Measurements from ENCODE around the gene CPLX4. TPM values are rescaled to one million over a fixed set of nuclear protein-coding genes. Genes with fewer than 3 reads are reported as not detected.

Gene CPLX4
- total RNA-seq, 5 donors from 2014 or later (not counting 1 experiment from before 2014, with no cell fraction given) = not detected

DNA sequence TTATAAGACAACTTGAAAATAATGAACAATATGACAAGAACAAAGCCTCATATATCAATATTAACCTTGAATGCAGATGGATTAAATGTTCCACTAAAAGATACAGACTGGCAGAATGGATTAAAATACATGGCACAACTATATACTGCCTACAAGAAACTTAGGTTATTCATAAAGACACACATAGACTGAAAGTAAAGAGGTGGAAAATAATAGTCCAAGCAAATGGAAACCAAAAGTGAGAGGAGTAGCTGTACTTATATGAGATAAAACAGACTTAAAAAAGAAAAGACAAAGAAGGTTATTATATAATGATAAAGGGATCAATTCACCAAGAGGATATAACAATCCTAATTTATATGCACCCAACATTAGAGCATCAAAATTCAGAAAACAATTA lies 22.4 kb upstream of the CPLX4 start:
- Histone ChIP-seq H3K9me3 (peaks cover 7% of the 10 kb centered on the region), H3K36me3 (ENCODE audit: control insufficient read depth in 2 of 2, extremely low read depth in 1 of 2, insufficient read depth in 1 of 2, low read length in 1 of 2) (peaks cover 11 to 58% of the 10 kb centered on the region in 2 donors), H3K27ac (ENCODE audit: low read length) (no peak overlapping the region), H3K4me3 (ENCODE audit: control insufficient read depth in 1 of 2, extremely low read depth in 1 of 2, low read length in 1 of 2) (no peak overlapping the region), H3K27me3 (replicated peaks in 1 of 2; ENCODE audit: control insufficient read depth in 2 of 2, extremely low read depth in 1 of 2, insufficient read depth in 2 of 2, low read length in 1 of 2) (no peaks in the 10 kb centered on the region), H3K4me1 (ENCODE audit: control insufficient read depth in 1 of 2, extremely low read depth in 1 of 2, insufficient read depth in 2 of 2, low read length in 2 of 2) (no peaks in the 10 kb centered on the region)
- Mint-ChIP-seq H3K4me3 (no peak overlapping the region), H3K9me3 (peaks cover 15 to 33% (median 24%) of the 10 kb centered on the region in 3 donors), H3K27me3 (no peaks in the 10 kb centered on the region), H3K4me1 (peaks cover 27 to 41% (median 39%) of the 10 kb centered on the region in 3 donors), H3K36me3 (peaks cover 93% of the 10 kb centered on the region), H3K27ac (no peak overlapping the region)
- ChIA-PET POLR2A (interaction anchor here in 1 of 2 donors (0.6 kb wide), 1 partner anchor 23 kb away, joined by 4 read pairs; no protein-coding TSS in a partner anchor), CTCF (no interaction called here)
- ATAC-seq (replicated peaks in 1 of 4) (no peak), DNase-seq (no peak)

DNA sequence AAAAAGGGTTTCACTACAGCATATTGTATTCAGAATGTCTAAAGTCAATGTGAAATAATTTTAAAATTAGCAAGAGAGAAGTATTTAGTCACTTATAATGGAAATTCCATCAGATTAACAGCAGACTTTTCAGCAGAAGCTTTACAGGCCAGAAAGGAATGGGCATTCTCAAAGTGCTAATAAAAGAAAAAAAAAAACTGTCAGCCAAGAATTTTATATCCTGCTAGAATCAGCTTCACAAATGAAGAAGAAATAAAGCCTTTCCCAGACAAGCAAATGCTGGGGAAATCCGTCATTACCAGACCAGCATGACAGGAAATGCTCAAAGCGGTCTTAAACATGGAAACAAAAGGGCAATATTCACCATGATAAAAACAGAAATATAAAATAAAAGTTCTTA lies 21.9 kb upstream of the CPLX4 start:
- peaks cover 93% of the 10 kb centered on the region for H3K36me3 Mint-ChIP-seq
- no peaks in the 10 kb centered on the region for H3K27me3 Mint-ChIP-seq
- ATAC-seq (replicated peaks in 1 of 4) = no peak
- H3K9me3 Mint-ChIP-seq = peaks cover 15 to 33% (median 24%) of the 10 kb centered on the region in 3 donors
- Histone ChIP-seq H3K9me3 (peaks cover 7% of the 10 kb centered on the region), H3K27ac (ENCODE audit: low read length) (no peak overlapping the region), H3K36me3 (ENCODE audit: control insufficient read depth in 2 of 2, extremely low read depth in 1 of 2, insufficient read depth in 1 of 2, low read length in 1 of 2) (peaks cover 11 to 55% of the 10 kb centered on the region in 2 donors), H3K4me3 (ENCODE audit: control insufficient read depth in 1 of 2, extremely low read depth in 1 of 2, low read length in 1 of 2) (no peak overlapping the region), H3K27me3 (replicated peaks in 1 of 2; ENCODE audit: control insufficient read depth in 2 of 2, extremely low read depth in 1 of 2, insufficient read depth in 2 of 2, low read length in 1 of 2) (no peaks in the 10 kb centered on the region), H3K4me1 (ENCODE audit: control insufficient read depth in 1 of 2, extremely low read depth in 1 of 2, insufficient read depth in 2 of 2, low read length in 2 of 2) (no peaks in the 10 kb centered on the region)
- no CpG with 5 or more reads among the region's 2 CpGs for WGBS (ENCODE audit: insufficient coverage)
- H3K4me1 Mint-ChIP-seq = peaks cover 27 to 41% (median 36%) of the 10 kb centered on the region in 3 donors
- POLR2A ChIA-PET = interaction anchor here in 1 of 2 donors (0.6 kb wide), 1 partner anchor 22 kb away, joined by 4 read pairs; no protein-coding TSS in a partner anchor
- DNase-seq = no peak
- CTCF ChIA-PET = no interaction called here
- H3K27ac Mint-ChIP-seq = no peak overlapping the region
- H3K4me3 Mint-ChIP-seq = no peak overlapping the region

- no peaks in the 10 kb centered on the region for H3K9me3 Mint-ChIP-seq
- ChIA-PET CTCF (no interaction called here), POLR2A (no interaction called here)
- no CpG with 5 or more reads among the region's 3 CpGs for WGBS (ENCODE audit: insufficient coverage)
- DNase-seq (no peak), ATAC-seq (replicated peaks in 1 of 4) (no peak)
- H3K27me3 Mint-ChIP-seq = no peaks in the 10 kb centered on the region
- Histone ChIP-seq H3K27ac (ENCODE audit: low read length) (no peak overlapping the region), H3K4me1 (ENCODE audit: control insufficient read depth in 1 of 2, extremely low read depth in 1 of 2, insufficient read depth in 2 of 2, low read length in 2 of 2) (no peaks in the 10 kb centered on the region), H3K36me3 (ENCODE audit: control insufficient read depth in 2 of 2, extremely low read depth in 1 of 2, insufficient read depth in 1 of 2, low read length in 1 of 2) (peaks cover 0 to 65% of the 10 kb centered on the region in 2 donors), H3K27me3 (replicated peaks in 1 of 2; ENCODE audit: control insufficient read depth in 2 of 2, extremely low read depth in 1 of 2, insufficient read depth in 2 of 2, low read length in 1 of 2) (no peaks in the 10 kb centered on the region), H3K4me3 (ENCODE audit: control insufficient read depth in 1 of 2, extremely low read depth in 1 of 2, low read length in 1 of 2) (no peak overlapping the region), H3K9me3 (no peaks in the 10 kb centered on the region)
- no peaks in the 10 kb centered on the region for H3K4me1 Mint-ChIP-seq
- H3K36me3 Mint-ChIP-seq = peaks cover 60% of the 10 kb centered on the region
- H3K4me3 Mint-ChIP-seq = no peak overlapping the region
- H3K27ac Mint-ChIP-seq = no peak overlapping the region
Observed at GRCh38 chr18:59332986-59333385, 14.5 kb upstream of the CPLX4 start.

GRCh38 chr18:59328683-59329082 lies 10.2 kb upstream of the CPLX4 start:
- DNase-seq = no peak
- Mint-ChIP-seq H3K27ac (no peak overlapping the region), H3K9me3 (peaks cover 0 to 4% (median 0%) of the 10 kb centered on the region in 3 donors), H3K27me3 (no peaks in the 10 kb centered on the region), H3K36me3 (peaks cover 50% of the 10 kb centered on the region), H3K4me3 (no peak overlapping the region), H3K4me1 (no peaks in the 10 kb centered on the region)
- no peaks in the 10 kb centered on the region for H3K27me3 ChIP-seq (replicated peaks in 1 of 2; ENCODE audit: control insufficient read depth in 2 of 2, extremely low read depth in 1 of 2, insufficient read depth in 2 of 2, low read length in 1 of 2)
- no peak overlapping the region for H3K4me3 ChIP-seq (ENCODE audit: control insufficient read depth in 1 of 2, extremely low read depth in 1 of 2, low read length in 1 of 2)
- no peak overlapping the region for H3K27ac ChIP-seq (ENCODE audit: low read length)
- ChIA-PET CTCF (interaction anchor here in 1 of 2 donors (0.6 to 0.8 kb wide), 2 partner anchors 73 to 550 kb away, joined by 3 to 4 read pairs; no protein-coding TSS in a partner anchor), POLR2A (no interaction called here)
- no peaks in the 10 kb centered on the region for H3K9me3 ChIP-seq
- no CpG with 5 or more reads among the region's 2 CpGs for WGBS (ENCODE audit: insufficient coverage)
- ATAC-seq (replicated peaks in 1 of 4) = no peak
- peaks cover 0 to 51% of the 10 kb centered on the region in 2 donors for H3K36me3 ChIP-seq (ENCODE audit: control insufficient read depth in 2 of 2, extremely low read depth in 1 of 2, insufficient read depth in 1 of 2, low read length in 1 of 2)
- H3K4me1 ChIP-seq (ENCODE audit: control insufficient read depth in 1 of 2, extremely low read depth in 1 of 2, insufficient read depth in 2 of 2, low read length in 2 of 2) = no peaks in the 10 kb centered on the region

DNA sequence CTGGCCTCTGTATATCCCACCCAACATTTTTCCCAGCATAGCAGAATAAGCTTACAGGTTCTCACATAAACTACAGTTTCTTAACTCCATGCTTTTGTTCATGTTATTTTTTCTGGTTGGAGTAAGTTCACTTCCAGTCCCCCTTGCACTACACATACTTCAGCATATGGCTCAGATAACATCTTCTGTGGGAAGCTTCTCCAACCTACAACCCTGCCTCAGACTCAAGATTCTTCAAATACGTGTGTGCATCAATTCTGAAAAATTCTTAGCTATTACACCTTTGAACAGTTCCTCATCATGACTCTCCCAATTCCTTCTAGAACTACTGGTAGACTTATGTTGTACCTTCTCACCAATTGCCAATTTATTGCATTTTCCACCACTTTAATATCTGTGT lies 7.5 kb upstream of the CPLX4 start:
- DNase-seq (no peak), ATAC-seq (replicated peaks in 1 of 4) (no peak)
- Histone ChIP-seq H3K4me1 (ENCODE audit: control insufficient read depth in 1 of 2, extremely low read depth in 1 of 2, insufficient read depth in 2 of 2, low read length in 2 of 2) (no peaks in the 10 kb centered on the region), H3K27ac (ENCODE audit: low read length) (no peak overlapping the region), H3K36me3 (ENCODE audit: control insufficient read depth in 2 of 2, extremely low read depth in 1 of 2, insufficient read depth in 1 of 2, low read length in 1 of 2) (peaks cover 0 to 31% of the 10 kb centered on the region in 2 donors), H3K4me3 (ENCODE audit: control insufficient read depth in 1 of 2, extremely low read depth in 1 of 2, low read length in 1 of 2) (no peak overlapping the region), H3K27me3 (replicated peaks in 1 of 2; ENCODE audit: control insufficient read depth in 2 of 2, extremely low read depth in 1 of 2, insufficient read depth in 2 of 2, low read length in 1 of 2) (no peaks in the 10 kb centered on the region), H3K9me3 (no peaks in the 10 kb centered on the region)
- Mint-ChIP-seq H3K4me3 (no peak overlapping the region), H3K9me3 (peaks cover 0 to 4% (median 0%) of the 10 kb centered on the region in 3 donors), H3K4me1 (no peaks in the 10 kb centered on the region), H3K27me3 (peaks cover 0 to 1% of the 10 kb centered on the region in 2 donors), H3K36me3 (peaks cover 32% of the 10 kb centered on the region), H3K27ac (no peak overlapping the region)
- ChIA-PET POLR2A (no interaction called here), CTCF (interaction anchor here in 1 of 2 donors (0.6 kb wide), 1 partner anchor 140 kb away, joined by 3 read pairs; no protein-coding TSS in a partner anchor)
- 100% methylated on average over 1 of the region's 1 CpG for WGBS (ENCODE audit: insufficient coverage)

DNA sequence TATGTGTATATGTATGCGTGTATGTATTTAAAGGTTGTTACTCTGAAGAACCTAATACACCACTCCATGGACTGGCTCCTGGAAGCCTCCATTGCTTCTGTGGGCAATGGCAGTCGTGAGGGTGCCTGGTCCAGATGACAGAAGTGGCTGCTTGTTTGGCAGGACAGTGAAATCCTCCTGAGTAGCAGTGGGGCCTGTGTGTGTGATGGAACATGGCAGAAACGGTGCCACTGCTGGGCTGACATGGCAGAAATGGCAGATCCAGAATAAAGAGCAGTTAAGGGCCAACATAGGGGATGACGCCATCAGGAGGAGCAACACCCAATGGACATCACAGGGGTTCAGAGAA lies 6.1 kb upstream of the CPLX4 start:
- Mint-ChIP-seq H3K9me3 (peaks cover 0 to 4% (median 0%) of the 10 kb centered on the region in 3 donors), H3K4me3 (no peak overlapping the region), H3K27ac (no peak overlapping the region), H3K36me3 (peaks cover 32% of the 10 kb centered on the region), H3K27me3 (peaks cover 5% of the 10 kb centered on the region in 2 donors), H3K4me1 (no peaks in the 10 kb centered on the region)
- whole genome bisulfite sequencing (ENCODE audit: insufficient coverage) = 96% methylated on average over 3 of the region's 4 CpGs
- DNase-seq (no peak), ATAC-seq (replicated peaks in 1 of 4) (no peak)
- Histone ChIP-seq H3K27ac (ENCODE audit: low read length) (no peak overlapping the region), H3K36me3 (ENCODE audit: control insufficient read depth in 2 of 2, extremely low read depth in 1 of 2, insufficient read depth in 1 of 2, low read length in 1 of 2) (peaks cover 0 to 23% of the 10 kb centered on the region in 2 donors), H3K9me3 (no peaks in the 10 kb centered on the region), H3K4me3 (ENCODE audit: control insufficient read depth in 1 of 2, extremely low read depth in 1 of 2, low read length in 1 of 2) (no peak overlapping the region), H3K4me1 (ENCODE audit: control insufficient read depth in 1 of 2, extremely low read depth in 1 of 2, insufficient read depth in 2 of 2, low read length in 2 of 2) (no peaks in the 10 kb centered on the region), H3K27me3 (replicated peaks in 1 of 2; ENCODE audit: control insufficient read depth in 2 of 2, extremely low read depth in 1 of 2, insufficient read depth in 2 of 2, low read length in 1 of 2) (no peaks in the 10 kb centered on the region)
- ChIA-PET CTCF (no interaction called here), POLR2A (no interaction called here)
